HG03520 (cell line): ENCODE results near the gene HIRA.

Source experiments
- ATAC-seq: cut with Tn5 transposase; IDR thresholded peaks from one replicate; pipeline ENCODE4 v1.9.1; 2021; ENCODE audit warnings: mild to moderate bottlenecking, moderate library complexity; ENCODE audit not compliant: unreplicated experiment

Gene HIRA

GRCh38 chr22:19358703-19359553 is 72.6 kb downstream of the HIRA start:
- ATAC-seq, result no peak

- ATAC-seq, result no peak
Observed at GRCh38 chr22:19358195-19358594, 73.3 kb downstream of the HIRA start.

- ATAC-seq, result no peak
Observed at GRCh38 chr22:19357270-19358105, 74.0 kb downstream of the HIRA start.

GRCh38 chr22:19356708-19357269 is 74.7 kb downstream of the HIRA start:
- ATAC-seq, result no peak

GRCh38 chr22:19355413-19356157 is 75.9 kb downstream of the HIRA start:
- ATAC-seq, result no peak

- ATAC-seq, result no peak
Observed at GRCh38 chr22:19354201-19354600, 77.3 kb downstream of the HIRA start.

- no peak for ATAC-seq
Observed at GRCh38 chr22:19353363-19354131, 78.0 kb downstream of the HIRA start.

GRCh38 chr22:19352766-19353165 is 78.8 kb downstream of the HIRA start:
- no peak for ATAC-seq

- no peak for ATAC-seq
Observed at GRCh38 chr22:19352217-19352616, 79.3 kb downstream of the HIRA start.

GRCh38 chr22:19351604-19352003 is 79.9 kb downstream of the HIRA start:
- no peak for ATAC-seq

- ATAC-seq, result no peak
Observed at GRCh38 chr22:19350947-19351346, 80.6 kb downstream of the HIRA start.

- ATAC-seq, result no peak
Observed at GRCh38 chr22:19350476-19350859, 81.1 kb downstream of the HIRA start.

- no peak for ATAC-seq
Observed at GRCh38 chr22:19349778-19350475, 81.6 kb downstream of the HIRA start.

GRCh38 chr22:19346677-19347265 is 84.8 kb downstream of the HIRA start:
- no peak for ATAC-seq

- no peak for ATAC-seq
Observed at GRCh38 chr22:19344420-19344819, 87.1 kb downstream of the HIRA start.

- ATAC-seq, result no peak
Observed at GRCh38 chr22:19343470-19343869, 88.1 kb downstream of the HIRA start.

GRCh38 chr22:19341500-19341899 is 90.0 kb downstream of the HIRA start:
- no peak for ATAC-seq

GRCh38 chr22:19337137-19337536 is 94.4 kb downstream of the HIRA start:
- ATAC-seq, result no peak
